HCT116 (cell line): Measurements from ENCODE around the gene MORN5.

Experiments used
- CBX3 ChIP-seq: IDR thresholded peaks from 2 replicates; pipeline ENCODE4 v1.6.1; 2012; ENCODE audit warnings: low read depth
- CTCF ChIP-seq, 3 experiments: fragments of 200-600 bp in 1 of 3; sonication (generic) in 1 of 3; IDR thresholded peaks in 2 of 3; conservative IDR thresholded peaks in 1 of 3; 2 replicates each; pipeline ENCODE4 v1.5.1; 2012 to 2017; ENCODE audit warnings: low read depth in 2 of 3, low read length in 2 of 3, antibody characterized with exemption in 1 of 3, borderline replicate concordance in 1 of 3, control low read depth in 1 of 3, mild to moderate bottlenecking in 1 of 3, mixed read lengths in 1 of 3, mixed run types in 1 of 3, moderate library complexity in 1 of 3; ENCODE audit not compliant: insufficient read depth in 1 of 3
- ELF1 ChIP-seq: IDR thresholded peaks from 2 replicates; pipeline ENCODE4 v1.6.1; 2012; ENCODE audit warnings: low read depth, borderline replicate concordance
- EZH2 ChIP-seq: fragments of 200-600 bp; sonication (generic); IDR thresholded peaks from 2 replicates; pipeline ENCODE4 v1.6.1; 2017; ENCODE audit warnings: antibody characterized with exemption, mixed run types
- FOSL1 ChIP-seq: IDR thresholded peaks from 2 replicates; pipeline ENCODE4 v1.6.1; 2012; ENCODE audit warnings: low read depth
- POLR2A ChIP-seq: IDR thresholded peaks from 2 replicates; pipeline ENCODE4 v1.7.0; 2011; ENCODE audit warnings: borderline replicate concordance; ENCODE audit not compliant: insufficient read depth, insufficient read length; ENCODE audit errors: extremely low read depth
- POLR2AphosphoS5 ChIP-seq: IDR thresholded peaks from 2 replicates; pipeline ENCODE4 v1.6.1; 2011; ENCODE audit warnings: mild to moderate bottlenecking, low read depth, low read length, moderate library complexity
- RAD21 ChIP-seq: IDR thresholded peaks from 2 replicates; pipeline ENCODE4 v1.6.1; 2012; ENCODE audit warnings: low read depth, mild to moderate bottlenecking
- REST ChIP-seq: IDR thresholded peaks from 2 replicates; pipeline ENCODE4 v1.6.1; 2012; ENCODE audit warnings: low read depth
- SIN3A ChIP-seq: IDR thresholded peaks from 2 replicates; pipeline ENCODE4 v1.6.1; 2012; ENCODE audit warnings: low read depth
- SP1 ChIP-seq: IDR thresholded peaks from 2 replicates; pipeline ENCODE4 v1.6.1; 2012; ENCODE audit warnings: low read depth
- SRF ChIP-seq: IDR thresholded peaks from 2 replicates; pipeline ENCODE4 v1.6.1; 2012; ENCODE audit warnings: low read depth
- TCF7L2 ChIP-seq: IDR thresholded peaks from 2 replicates; pipeline ENCODE4 v1.7.0; 2011; ENCODE audit warnings: borderline replicate concordance, inconsistent platforms; ENCODE audit not compliant: insufficient read depth, insufficient read length; ENCODE audit errors: extremely low read depth
- TF ChIP-seq, protein P1 (sequence below): IDR thresholded peaks from 2 replicates; pipeline ENCODE4 v1.6.1; 2012

- TF ChIP-seq EZH2 = no peak
- no peak for TF ChIP-seq RAD21
- no peak for TF ChIP-seq CTCF (IDR thresholded peaks at IDR 0.05 in 2 of 3, conservative IDR thresholded peaks at IDR 0.05 in 1 of 3; ENCODE audit: borderline replicate concordance in 1 of 3, insufficient read depth in 1 of 3, low read depth in 2 of 3, low read length in 2 of 3)
- no peak for TF ChIP-seq SIN3A
- TF ChIP-seq POLR2AphosphoS5 = no peak
- TF ChIP-seq TCF7L2 = no peak
- TF ChIP-seq SP1 = no peak
- TF ChIP-seq REST = no peak
- no peak for TF ChIP-seq FOSL1
- no peak for TF ChIP-seq POLR2A
- no peak for TF ChIP-seq SRF
- no peak for TF ChIP-seq CBX3
- TF ChIP-seq, protein P1, sequence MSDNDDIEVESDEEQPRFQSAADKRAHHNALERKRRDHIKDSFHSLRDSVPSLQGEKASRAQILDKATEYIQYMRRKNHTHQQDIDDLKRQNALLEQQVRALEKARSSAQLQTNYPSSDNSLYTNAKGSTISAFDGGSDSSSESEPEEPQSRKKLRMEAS = no peak
- no peak for TF ChIP-seq ELF1
Observed at GRCh38 chr9:122129969-122130368, 29.7 kb upstream of the MORN5 start.
